Measurements from ENCODE around the gene PMFBP1. TPM values are rescaled to one million over a fixed set of nuclear protein-coding genes. Genes with fewer than 3 reads are reported as not detected.

The PMFBP1 gene
- total RNA-seq, 1 donor from 2014 or later = not detected

DNA sequence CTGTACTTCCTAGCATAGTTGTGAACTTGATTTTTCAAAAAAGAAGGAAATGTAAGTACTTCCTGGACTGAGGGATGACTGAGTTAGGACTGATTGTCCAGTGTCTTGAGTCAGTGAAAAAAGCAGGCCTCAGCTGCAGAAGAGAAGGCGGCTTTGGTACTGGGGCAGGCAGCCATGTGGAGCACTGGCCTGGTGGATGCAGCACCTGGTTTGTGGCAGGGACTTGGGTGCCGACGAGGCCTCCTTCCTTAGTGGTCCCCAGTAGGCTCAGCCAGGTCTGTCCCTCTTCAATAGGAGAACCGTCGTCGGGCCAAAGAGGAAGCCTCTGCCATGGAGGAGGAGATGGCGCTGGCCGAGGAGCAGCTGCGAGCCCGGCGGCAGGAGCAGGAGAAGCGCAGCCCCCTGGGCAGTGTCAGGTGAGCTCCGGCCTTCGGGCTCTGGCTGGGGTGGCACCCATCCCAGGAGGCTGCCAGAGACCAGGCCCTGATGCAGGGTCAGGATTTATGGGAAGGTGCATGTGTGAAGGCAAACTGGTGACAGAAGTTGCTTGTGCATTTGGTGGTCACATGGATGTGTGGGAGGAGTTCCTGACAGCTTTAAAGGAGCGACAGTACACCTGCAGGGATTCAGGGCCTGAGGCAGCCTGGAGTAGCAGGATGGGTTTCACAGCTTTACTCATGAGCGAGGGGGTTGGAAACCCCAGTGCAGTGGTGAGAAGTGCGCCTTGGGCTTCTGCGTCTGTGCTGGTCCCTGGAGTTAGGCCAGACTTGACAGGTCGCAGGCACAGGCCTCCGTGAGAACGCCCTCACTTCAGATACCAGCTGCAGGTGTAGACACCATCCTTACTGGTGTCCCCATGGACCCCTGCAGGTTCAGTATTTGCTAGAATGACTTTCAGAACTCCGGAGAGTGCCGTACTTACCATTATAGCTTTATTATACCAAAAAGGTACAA is 61.0 kb downstream of the PMFBP1 start:
- TF ChIP-seq, protein P1, sequence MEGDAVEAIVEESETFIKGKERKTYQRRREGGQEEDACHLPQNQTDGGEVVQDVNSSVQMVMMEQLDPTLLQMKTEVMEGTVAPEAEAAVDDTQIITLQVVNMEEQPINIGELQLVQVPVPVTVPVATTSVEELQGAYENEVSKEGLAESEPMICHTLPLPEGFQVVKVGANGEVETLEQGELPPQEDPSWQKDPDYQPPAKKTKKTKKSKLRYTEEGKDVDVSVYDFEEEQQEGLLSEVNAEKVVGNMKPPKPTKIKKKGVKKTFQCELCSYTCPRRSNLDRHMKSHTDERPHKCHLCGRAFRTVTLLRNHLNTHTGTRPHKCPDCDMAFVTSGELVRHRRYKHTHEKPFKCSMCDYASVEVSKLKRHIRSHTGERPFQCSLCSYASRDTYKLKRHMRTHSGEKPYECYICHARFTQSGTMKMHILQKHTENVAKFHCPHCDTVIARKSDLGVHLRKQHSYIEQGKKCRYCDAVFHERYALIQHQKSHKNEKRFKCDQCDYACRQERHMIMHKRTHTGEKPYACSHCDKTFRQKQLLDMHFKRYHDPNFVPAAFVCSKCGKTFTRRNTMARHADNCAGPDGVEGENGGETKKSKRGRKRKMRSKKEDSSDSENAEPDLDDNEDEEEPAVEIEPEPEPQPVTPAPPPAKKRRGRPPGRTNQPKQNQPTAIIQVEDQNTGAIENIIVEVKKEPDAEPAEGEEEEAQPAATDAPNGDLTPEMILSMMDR (IDR thresholded peaks at IDR 0.05) = no peak
- no peak overlapping the region for H3K4me3 ChIP-seq
- DNase-seq (ENCODE audit: low spot score in 2 of 2) = no peak
- no peaks in the 10 kb centered on the region for H3K27me3 ChIP-seq
- intact Hi-C loops (cut with DNase I) = no loop called here
- peaks cover 67 to 70% of the 10 kb centered on the region in 2 donors for H3K36me3 ChIP-seq
- H3K27ac ChIP-seq = no peak overlapping the region
- H3K4me1 ChIP-seq = no peaks in the 10 kb centered on the region
- H3K9me3 ChIP-seq = no peaks in the 10 kb centered on the region

DNA sequence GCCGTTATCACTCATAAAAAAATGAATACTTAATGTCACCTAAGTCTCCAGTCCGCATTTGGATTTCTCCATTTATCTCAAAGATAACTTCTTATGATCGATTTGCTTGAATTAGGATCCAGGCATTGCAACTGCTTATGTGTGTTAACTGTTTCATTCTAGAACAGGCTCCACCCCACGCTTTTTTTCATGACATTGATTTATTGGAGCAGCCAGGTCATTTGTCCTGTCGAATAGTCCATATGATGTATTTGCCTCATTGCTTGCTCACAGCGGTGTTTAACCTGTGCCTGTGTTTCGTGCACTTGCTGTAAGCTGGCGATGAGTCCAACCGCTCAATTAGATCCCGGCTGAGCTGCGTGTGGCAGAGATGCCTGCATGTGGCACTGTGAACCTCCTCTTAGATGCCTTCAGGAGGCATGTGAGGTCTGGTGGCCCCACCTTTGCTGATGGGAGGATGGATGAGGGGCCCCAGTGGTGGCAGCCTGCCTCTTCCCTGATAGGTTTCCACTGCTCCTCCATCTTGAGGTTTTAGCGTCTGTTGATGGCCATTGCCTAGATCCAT is 61.9 kb downstream of the PMFBP1 start:
- H3K4me1 ChIP-seq = no peaks in the 10 kb centered on the region
- no peaks in the 10 kb centered on the region for H3K27me3 ChIP-seq
- H3K27ac ChIP-seq = no peak overlapping the region
- H3K4me3 ChIP-seq = no peak overlapping the region
- TF ChIP-seq, protein P1 (IDR thresholded peaks at IDR 0.05) = no peak
- intact Hi-C loops (cut with DNase I) = no loop called here
- no peak for DNase-seq (ENCODE audit: low spot score in 2 of 2)
- peaks cover 76 to 78% of the 10 kb centered on the region in 2 donors for H3K36me3 ChIP-seq
- no peaks in the 10 kb centered on the region for H3K9me3 ChIP-seq

DNA sequence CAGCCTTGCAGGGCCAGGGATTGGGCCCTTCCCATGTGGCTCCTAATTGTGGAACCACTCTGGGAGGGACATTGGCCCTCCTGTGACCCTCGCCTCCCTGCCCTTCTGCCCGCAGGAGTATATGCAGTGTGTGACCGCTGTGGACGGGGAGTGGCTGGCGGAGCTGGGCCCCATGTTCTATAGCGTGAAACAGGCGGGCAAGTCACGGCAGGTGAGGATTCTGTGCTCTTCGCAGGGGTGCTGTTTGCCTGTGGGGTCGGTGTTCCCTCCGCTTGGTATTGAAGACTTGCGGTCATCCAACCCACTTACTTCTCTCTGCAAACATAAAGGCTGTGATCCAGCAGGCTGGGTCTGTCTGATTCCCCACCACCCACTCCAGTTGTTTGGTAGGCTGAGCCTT is 62.7 kb downstream of the PMFBP1 start:
- Histone ChIP-seq H3K27me3 (no peaks in the 10 kb centered on the region), H3K27ac (no peak overlapping the region), H3K9me3 (no peaks in the 10 kb centered on the region), H3K36me3 (peaks cover 83 to 86% of the 10 kb centered on the region in 2 donors), H3K4me3 (no peak overlapping the region), H3K4me1 (no peaks in the 10 kb centered on the region)
- intact Hi-C loops (cut with DNase I) = no loop called here
- no peak for DNase-seq (ENCODE audit: low spot score in 2 of 2)
- TF ChIP-seq, protein P1 (IDR thresholded peaks at IDR 0.05) = no peak

DNA sequence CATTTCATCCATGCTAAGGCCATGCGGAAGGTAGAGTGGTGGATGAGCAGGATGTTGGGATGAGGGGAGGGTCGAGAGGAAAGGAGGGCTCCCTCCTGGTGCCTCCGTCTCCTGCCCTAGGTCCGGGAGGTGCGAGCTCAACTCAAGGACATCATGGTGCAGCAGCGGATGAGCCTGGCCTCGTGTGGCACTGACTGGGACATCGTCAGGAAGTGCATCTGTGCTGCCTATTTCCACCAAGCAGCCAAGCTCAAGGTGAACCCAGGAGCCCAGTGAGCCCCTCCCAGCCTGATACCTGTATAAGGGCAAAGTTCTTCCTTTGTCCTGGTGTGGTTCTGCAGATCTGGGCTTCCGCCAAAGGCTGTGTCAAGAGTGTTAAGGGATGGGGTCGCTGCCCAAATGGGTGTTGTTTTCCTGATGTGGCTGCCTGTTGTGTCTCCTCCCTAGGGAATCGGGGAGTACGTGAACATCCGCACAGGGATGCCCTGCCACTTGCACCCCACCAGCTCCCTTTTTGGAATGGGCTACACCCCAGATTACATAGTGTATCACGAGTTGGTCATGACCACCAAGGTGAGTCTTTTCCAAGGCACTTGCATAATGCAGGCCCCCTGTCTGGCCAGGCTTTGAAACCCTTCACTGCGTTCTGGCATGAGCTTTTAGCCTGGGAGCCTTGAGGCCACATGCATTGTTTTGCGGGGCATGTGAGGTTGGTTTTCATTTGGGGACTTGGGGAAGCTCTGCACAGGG is 63.4 kb downstream of the PMFBP1 start:
- TF ChIP-seq, protein P1 (IDR thresholded peaks at IDR 0.05) = no peak
- Histone ChIP-seq H3K4me3 (no peak overlapping the region), H3K36me3 (peaks cover 91 to 94% of the 10 kb centered on the region in 2 donors), H3K9me3 (no peaks in the 10 kb centered on the region), H3K27ac (no peak overlapping the region), H3K27me3 (no peaks in the 10 kb centered on the region), H3K4me1 (no peaks in the 10 kb centered on the region)
- DNase-seq (ENCODE audit: low spot score in 2 of 2) = no peak
- intact Hi-C loops (cut with DNase I) = no loop called here

DNA sequence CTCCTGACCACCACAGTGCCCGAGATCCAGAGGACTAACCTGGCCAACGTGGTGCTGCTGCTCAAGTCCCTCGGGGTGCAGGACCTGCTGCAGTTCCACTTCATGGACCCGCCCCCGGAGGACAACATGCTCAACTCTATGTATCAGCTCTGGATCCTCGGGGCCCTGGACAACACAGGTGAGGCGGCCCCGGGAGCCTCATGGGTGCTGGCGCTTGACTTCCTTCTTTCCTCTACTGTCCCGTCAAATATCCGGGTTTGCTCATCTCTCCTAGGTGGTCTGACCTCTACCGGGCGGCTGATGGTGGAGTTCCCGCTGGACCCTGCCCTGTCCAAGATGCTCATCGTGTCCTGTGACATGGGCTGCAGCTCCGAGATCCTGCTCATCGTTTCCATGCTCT is 64.6 kb downstream of the PMFBP1 start:
- intact Hi-C loops (cut with DNase I) = no loop called here
- H3K36me3 ChIP-seq = peaks cover 100% of the 10 kb centered on the region in 2 donors
- H3K27me3 ChIP-seq = no peaks in the 10 kb centered on the region
- H3K9me3 ChIP-seq = no peaks in the 10 kb centered on the region
- H3K4me1 ChIP-seq = no peaks in the 10 kb centered on the region
- DNase-seq (ENCODE audit: low spot score in 2 of 2) = no peak
- no peak overlapping the region for H3K4me3 ChIP-seq
- TF ChIP-seq, protein P1 (IDR thresholded peaks at IDR 0.05) = no peak
- no peak overlapping the region for H3K27ac ChIP-seq

Measured in ascending aorta (tissue), 2 donors.